Measurements from ENCODE around the gene NARF.
"Not testable (repeated sequence)": the region's sequence is repeated elsewhere in the genome, so short reads cannot be mapped to it uniquely, and the experiment has no call there.

The NARF gene

GRCh38 chr17:82458179-82458884 is at the start of gene NARF:
NARF (plus strand) TSS chr17:82458741; CDS start chr17:82458804, 63 bp downstream.
- DNase-seq = peak; percentile 96 to 98

GRCh38 chr17:82408938-82409318 is 49.6 kb upstream of the NARF start:
- no peak for DNase-seq

GRCh38 chr17:82410014-82410716 is 48.4 kb upstream of the NARF start:
- no peak for DNase-seq

- no peak for DNase-seq
These were observed 47.0 kb upstream of the NARF start for GRCh38 chr17:82411396-82412053.

GRCh38 chr17:82412081-82412480 is 46.5 kb upstream of the NARF start:
- not testable (repeated sequence) for DNase-seq

- DNase-seq = no peak
These were observed 45.7 kb upstream of the NARF start for GRCh38 chr17:82412535-82413520.

GRCh38 chr17:82414548-82415281 is 43.8 kb upstream of the NARF start:
- DNase-seq = peak; percentile 83 to 84

- no peak for DNase-seq
These were observed 43.2 kb upstream of the NARF start for GRCh38 chr17:82415336-82415735.

- DNase-seq = no peak
These were observed 42.8 kb upstream of the NARF start for GRCh38 chr17:82415786-82416185.

GRCh38 chr17:82416264-82416663 is 42.3 kb upstream of the NARF start:
- no peak for DNase-seq

GRCh38 chr17:82416771-82417170 is 41.8 kb upstream of the NARF start:
- DNase-seq = no peak

- peak; percentile 92 for DNase-seq
These were observed 40.2 kb upstream of the NARF start, which contains the start of the genes HEXD and OGFOD3 for GRCh38 chr17:82418001-82418986. HEXD (plus strand) TSS chr17:82418347; CDS start chr17:82419800, 1,453 bp downstream. OGFOD3 (minus strand) TSS chr17:82418586; CDS start chr17:82418485, 101 bp downstream.

GRCh38 chr17:82419540-82419939 is 39.0 kb upstream of the NARF start:
- no peak for DNase-seq

- DNase-seq = peak; percentile 73 to 77
These were observed 34.3 kb upstream of the NARF start for GRCh38 chr17:82424001-82424862.

- no peak for DNase-seq
These were observed 33.7 kb upstream of the NARF start for GRCh38 chr17:82424863-82425159.

GRCh38 chr17:82428546-82428945 is 30.0 kb upstream of the NARF start:
- DNase-seq = no peak

GRCh38 chr17:82429824-82430223 is 28.7 kb upstream of the NARF start:
- no peak for DNase-seq

- DNase-seq = no peak
These were observed 26.5 kb upstream of the NARF start for GRCh38 chr17:82432017-82432416.

GRCh38 chr17:82433560-82434215 is 24.9 kb upstream of the NARF start:
- DNase-seq = no peak

Data from activated T-cell treated with anti-CD3 and anti-CD28 coated beads, Interleukin-2, amount 50 U/mL, for 48 hours (primary cell).